GM12878 (cell line): ENCODE results near the gene TCEA2. TPM values are rescaled to one million over a fixed set of nuclear protein-coding genes. Genes with fewer than 3 reads are reported as not detected.

Source experiments
- ATAC-seq: fragments of 200-7000 bp; cut with Tn5 transposase; 3 replicates; pipeline ENCODE4 v1.9.1; 2020; ENCODE audit warnings: mild to moderate bottlenecking, moderate library complexity
- BruUV-seq: library from RNA; stranded (reverse); fragments of 400-500 nt; replicated peaks from 2 replicates; lab custom pipeline; 2021; lab: Mats Ljungman, UMichigan
- CTCF ChIA-PET: fragments of 300-600 bp; sonication (Branson Sonifier 250); formaldehyde crosslinking; extraction: SDS; loops from one replicate; lab custom pipeline; 2021; ENCODE audit warnings: inconsistent platforms; lab: Yijun Ruan, JAX
- POLR2A ChIA-PET: fragments of 350-600 bp; formaldehyde crosslinking; extraction: SDS; loops from one replicate; lab custom pipeline; 2021; ENCODE audit warnings: inconsistent platforms; lab: Charles Lee
- RAD21 ChIA-PET: fragments of 300-600 bp; sonication (Branson Sonifier 250); formaldehyde crosslinking; loops from one replicate; lab custom pipeline; 2023; ENCODE audit warnings: antibody characterized with exemption; ENCODE audit not compliant: unreplicated experiment; lab: Charles Lee
- SMC1A ChIA-PET: fragments of 300-600 bp; sonication (Branson Sonifier 250); formaldehyde crosslinking; loops from one replicate; lab custom pipeline; 2023; ENCODE audit not compliant: unreplicated experiment, uncharacterized antibody; lab: Charles Lee
- DNase-seq: peaks from one replicate; pipeline ENCODE4 v3.0.0-alpha.2; 2011; ENCODE audit warnings: low read depth, low spot score
- FAIRE-seq: peaks from 3 replicates; lab custom pipeline; 2011; peaks lifted over from hg19 to GRCh38; lab: Jason Lieb, UNC
- H2AFZ ChIP-seq: 2 replicates; pipeline ENCODE4 v1.6.0; 2011; ENCODE audit warnings: low read depth, low read length, control low read depth; ENCODE audit not compliant: control insufficient read depth
- H3K27ac ChIP-seq: 2 replicates; pipeline ENCODE4 v1.5.1; 2011; ENCODE audit warnings: control low read depth; ENCODE audit not compliant: control insufficient read depth, insufficient read depth
- H3K27me3 ChIP-seq, 2 experiments: replicated peaks in 1 of 2; 2 replicates each; pipeline versions ENCODE4 v1.6.0 to v1.6.1; 2011; ENCODE audit warnings: low read length in 1 of 2; ENCODE audit not compliant: control insufficient read depth in 2 of 2, insufficient read depth in 2 of 2
- H3K36me3 ChIP-seq, 2 experiments: 2 replicates each; pipeline ENCODE4 v1.5.1; 2011; ENCODE audit warnings: low read length in 1 of 2; ENCODE audit not compliant: control insufficient read depth in 2 of 2, insufficient read depth in 2 of 2
- H3K4me1 ChIP-seq: 2 replicates; pipeline ENCODE4 v1.6.1; 2011; ENCODE audit warnings: mild to moderate bottlenecking, low read length, moderate library complexity, mixed read lengths; ENCODE audit not compliant: control insufficient read depth, insufficient read depth
- H3K4me2 ChIP-seq: 2 replicates; pipeline ENCODE4 v1.6.0; 2011; ENCODE audit warnings: control low read depth; ENCODE audit not compliant: control insufficient read depth, insufficient read depth
- H3K4me3 ChIP-seq: fragments of 200-600 bp; sonication (generic); 2 replicates; pipeline ENCODE4 v1.5.1; 2016
- H3K79me2 ChIP-seq: 2 replicates; pipeline ENCODE4 v1.6.0; 2011; ENCODE audit warnings: low read length; ENCODE audit not compliant: control insufficient read depth, insufficient read depth
- H3K9ac ChIP-seq: 2 replicates; pipeline ENCODE4 v1.8.0; 2011; ENCODE audit warnings: low read length, control low read depth, mixed read lengths; ENCODE audit not compliant: control insufficient read depth, insufficient read depth
- H3K9me3 ChIP-seq: replicated peaks from 3 replicates; pipeline ENCODE4 v1.5.1; 2011; ENCODE audit warnings: mild to moderate bottlenecking, low read length; ENCODE audit not compliant: control insufficient read depth, insufficient read depth
- H4K20me1 ChIP-seq: 2 replicates; pipeline ENCODE4 v1.6.0; 2011; ENCODE audit not compliant: control insufficient read depth, insufficient read depth
- BMI1 ChIP-seq: fragments of 450-650 bp; IDR thresholded peaks from 2 replicates; pipeline ENCODE4 v1.6.1; 2016; ENCODE audit warnings: mild to moderate bottlenecking, moderate library complexity, borderline replicate concordance
- CBX3 ChIP-seq: fragments of 200-600 bp; sonication (generic); IDR thresholded peaks from 2 replicates; pipeline ENCODE4 v1.6.1; 2016; ENCODE audit warnings: low read depth, borderline replicate concordance
- EGR1 ChIP-seq, 2 experiments: IDR thresholded peaks; 1 replicate in 1 of 2; 2 replicates in 1 of 2; pipeline ENCODE4 v1.6.1; 2011 to 2012; ENCODE audit warnings: low read depth in 2 of 2, low read length in 2 of 2, borderline replicate concordance in 1 of 2, mild to moderate bottlenecking in 1 of 2, moderate library complexity in 1 of 2
- HCFC1 ChIP-seq: fragments of 150-350 bp; IDR thresholded peaks from 2 replicates; pipeline ENCODE4 v1.6.1; 2014; ENCODE audit warnings: low read length
- NR2F1 ChIP-seq: fragments of 450-650 bp; conservative IDR thresholded peaks from 2 replicates; pipeline ENCODE4 v1.6.1; 2017; ENCODE audit warnings: mild to moderate bottlenecking
- POLR2AphosphoS5 ChIP-seq: IDR thresholded peaks from 2 replicates; pipeline ENCODE4 v1.6.1; 2011; ENCODE audit warnings: mild to moderate bottlenecking, low read length, inconsistent platforms
- POU2F2 ChIP-seq: IDR thresholded peaks from 3 replicates; pipeline ENCODE4 v1.6.1; 2011; ENCODE audit warnings: low read depth, mild to moderate bottlenecking, low read length, borderline replicate concordance
- SMARCA5 ChIP-seq: fragments of 450-650 bp; IDR thresholded peaks from 2 replicates; pipeline ENCODE4 v1.6.1; 2017; ENCODE audit warnings: mild to moderate bottlenecking
- SPI1 ChIP-seq: IDR thresholded peaks from 2 replicates; pipeline ENCODE4 v1.6.1; 2011; ENCODE audit warnings: low read depth, mild to moderate bottlenecking, low read length, moderate library complexity, borderline replicate concordance; ENCODE audit not compliant: insufficient read depth
- ZNF622 ChIP-seq: fragments of 450-650 bp; IDR thresholded peaks from 2 replicates; pipeline ENCODE4 v1.6.1; 2017; ENCODE audit warnings: mild to moderate bottlenecking, inconsistent platforms
- ZZZ3 ChIP-seq: IDR thresholded peaks from 2 replicates; pipeline ENCODE4 v1.6.1; 2011; ENCODE audit warnings: low read depth; ENCODE audit not compliant: control insufficient read depth, insufficient read length
- WGBS: methylation state at CpG from one replicate; pipeline ENCODE4 v1.1.6; 2016; ENCODE audit warnings: low lambda C conversion rate; ENCODE audit not compliant: insufficient replicate concordance, insufficient coverage; ENCODE audit errors: missing lambda C conversion rate; 5-methylcytosine and 5-hydroxymethylcytosine counted together
- in situ Hi-C: fragments of 300-500 bp; cut with MboI; formaldehyde crosslinking; loops from 9 replicates; pipeline ENCODE4 v1.14.3; 2018; ENCODE audit warnings: mixed read lengths
- intact Hi-C: fragments of 100-400 bp; cut with micrococcal nuclease; formaldehyde crosslinking; loops from one replicate; pipeline ENCODE4 v1.14.2; 2022; ENCODE audit not compliant: unreplicated experiment
- polyA plus RNA-seq, 11 experiments: library from polyadenylated mRNA; depleted of rRNA in 4 of 11; unstranded in 6 of 11; stranded (reverse) in 5 of 11; fragments of >200 nt; fragmentation: Nextera tagmentation in 4 of 11; fragmentation: Illumina TruSeq in 1 of 11; extraction: Ambion mirVana in 4 of 11; extraction: Trizol in 1 of 11; gene quantifications; 1 replicate in 1 of 11; 2 replicates in 10 of 11; pipeline versions ENCODE4 v1.2.1 to v1.2.3, GENCODE V29; 2011 to 2016; ENCODE audit warnings: inconsistent platforms in 2 of 11, missing spikeins in 2 of 11, low read depth in 1 of 11
- total RNA-seq, 4 experiments: library from RNA; depleted of rRNA in 3 of 4; stranded (reverse); fragments of >200 nt in 3 of 4; fragmentation: Illumina TruSeq in 1 of 4; extraction: Trizol in 1 of 4; gene quantifications; 2 replicates each; pipeline versions ENCODE4 v1.2.1 to v1.2.3, GENCODE V29; 2013 to 2021
- TF ChIP-seq, protein P1 (sequence below): IDR thresholded peaks from 2 replicates; pipeline ENCODE4 v1.6.1; 2012; ENCODE audit warnings: low read depth, low read length, improper control_type of control experiment
- TF ChIP-seq, protein P2 (sequence below), 3 experiments: IDR thresholded peaks in 2 of 3; conservative IDR thresholded peaks in 1 of 3; 2 replicates each; pipeline ENCODE4 v1.5.1; 2011; ENCODE audit warnings: low read depth in 3 of 3, low read length in 3 of 3, mild to moderate bottlenecking in 3 of 3, control low read depth in 2 of 3, moderate library complexity in 2 of 3, inconsistent platforms in 1 of 3, mixed read lengths in 1 of 3; ENCODE audit not compliant: control insufficient read depth in 2 of 3, insufficient read depth in 1 of 3; ENCODE audit errors: extremely low read depth in 1 of 3

The TCEA2 gene
- total and polyA plus RNA-seq, 10 of the 15 experiments (the other 5 are each of a cell fraction or from before 2014, with no cell fraction given), result 3.4 to 42.5 (median 13.3) TPM

DNA sequence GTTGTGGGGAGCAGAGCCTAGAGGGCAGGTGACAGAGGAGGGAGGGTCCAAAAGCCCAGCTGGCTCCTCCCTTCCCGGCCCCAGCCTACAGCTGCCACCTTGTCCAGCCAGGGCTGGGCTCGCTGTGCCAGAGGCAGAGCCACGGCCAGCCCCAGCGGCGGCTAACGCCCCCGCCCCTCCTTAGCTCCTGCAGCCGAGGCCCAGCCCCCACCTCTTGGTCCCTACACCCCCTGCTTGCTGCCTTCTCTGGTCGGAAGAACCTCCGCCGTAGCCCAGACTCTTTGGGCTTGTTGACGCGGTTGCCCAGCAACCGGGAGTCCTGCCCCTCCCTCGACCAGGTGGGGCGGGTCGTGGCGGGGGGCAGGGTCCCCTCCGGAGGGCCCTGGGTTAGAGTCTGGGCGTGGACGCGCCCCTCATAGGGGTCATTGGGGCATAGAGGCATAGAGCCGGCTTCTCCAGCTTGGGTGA lies 21.7 kb downstream of the TCEA2 start:
- ChIA-PET POLR2A (interaction anchor here (2.4 kb wide), 1 partner anchor 36 kb away, joined by 12 read pairs; no protein-coding TSS in a partner anchor), RAD21 (interaction anchor here (1.9 to 6.7 kb wide), 3 partner anchors 15 to 35 kb away, joined by 7 to 67 read pairs (median 16); no protein-coding TSS in a partner anchor), CTCF (interaction anchor here (2.1 to 3.5 kb wide), 2 partner anchors 30 to 36 kb away, joined by 12 to 65 read pairs; no protein-coding TSS in a partner anchor), SMC1A (interaction anchor here (1.9 kb wide), 1 partner anchor 29 kb away, joined by 7 read pairs; no protein-coding TSS in a partner anchor)
- 25% methylated on average over 22 of the region's 23 CpGs for WGBS
- no peaks in the 10 kb centered on the region for H4K20me1 ChIP-seq
- no peak for TF ChIP-seq SPI1
- no peak overlapping the region for H3K4me3 ChIP-seq
- DNase-seq (no peak), ATAC-seq (no peak), FAIRE-seq (no peak)
- H3K9me3 ChIP-seq, result peaks cover 7% of the 10 kb centered on the region; the same call in 1 of the 3 replicates
- H3K9ac ChIP-seq, result no peak overlapping the region
- peaks cover 2 to 7% of the 10 kb centered on the region in 2 experiments; a peak in 2 of 4 replicates for H3K27me3 ChIP-seq
- peaks cover 10% of the 10 kb centered on the region for H3K4me1 ChIP-seq
- no TSS peak for BruUV-seq
- in situ Hi-C loops, result no loop called here
- intact Hi-C loops, result no loop called here
- no peak overlapping the region for H3K4me2 ChIP-seq
- no peaks in the 10 kb centered on the region for H3K79me2 ChIP-seq
- H2AFZ ChIP-seq, result no peak overlapping the region
- no peak overlapping the region for H3K27ac ChIP-seq
- no peaks in the 10 kb centered on the region for H3K36me3 ChIP-seq

GRCh38 chr20:64086801-64087200 lies 23.8 kb downstream of the TCEA2 start:
- RAD21 ChIA-PET, result no interaction called here
- in situ Hi-C loops (no loop called here), intact Hi-C loops (no loop called here)
- Histone ChIP-seq H3K4me2 (no peak overlapping the region), H3K36me3 (no peaks in the 10 kb centered on the region), H3K27ac (no peak overlapping the region), H3K9ac (no peak overlapping the region), H3K4me3 (no peak overlapping the region), H3K4me1 (peaks cover 7% of the 10 kb centered on the region), H3K9me3 (peaks cover 7% of the 10 kb centered on the region; the same call in 1 of the 3 replicates), H2AFZ (no peak overlapping the region), H4K20me1 (no peaks in the 10 kb centered on the region), H3K79me2 (no peaks in the 10 kb centered on the region), H3K27me3 (peaks cover 2 to 7% of the 10 kb centered on the region in 2 experiments; a peak in 2 of 4 replicates)
- BruUV-seq, result no TSS peak
- FAIRE-seq (no peak), ATAC-seq (no peak), DNase-seq (no peak)
- POLR2A ChIA-PET, result no interaction called here
- WGBS, result 56% methylated on average over 7 of the region's 11 CpGs
- CTCF ChIA-PET, result interaction anchor here (1.4 to 1.7 kb wide), 2 partner anchors 15 to 34 kb away, joined by 5 to 12 read pairs; no protein-coding TSS in a partner anchor
- SMC1A ChIA-PET, result interaction anchor here (0.7 to 2.4 kb wide), 2 partner anchors 16 to 34 kb away, joined by 4 to 10 read pairs; no protein-coding TSS in a partner anchor
- TF ChIP-seq, protein P1, sequence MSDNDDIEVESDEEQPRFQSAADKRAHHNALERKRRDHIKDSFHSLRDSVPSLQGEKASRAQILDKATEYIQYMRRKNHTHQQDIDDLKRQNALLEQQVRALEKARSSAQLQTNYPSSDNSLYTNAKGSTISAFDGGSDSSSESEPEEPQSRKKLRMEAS, result no peak
- no peak for TF ChIP-seq CBX3
- TF ChIP-seq POU2F2, result no peak
- no peak for TF ChIP-seq ZZZ3
- TF ChIP-seq POLR2AphosphoS5, result no peak
- no peak for TF ChIP-seq ZNF622
- no peak for TF ChIP-seq HCFC1
- TF ChIP-seq BMI1, result no peak
- TF ChIP-seq, protein P2, sequence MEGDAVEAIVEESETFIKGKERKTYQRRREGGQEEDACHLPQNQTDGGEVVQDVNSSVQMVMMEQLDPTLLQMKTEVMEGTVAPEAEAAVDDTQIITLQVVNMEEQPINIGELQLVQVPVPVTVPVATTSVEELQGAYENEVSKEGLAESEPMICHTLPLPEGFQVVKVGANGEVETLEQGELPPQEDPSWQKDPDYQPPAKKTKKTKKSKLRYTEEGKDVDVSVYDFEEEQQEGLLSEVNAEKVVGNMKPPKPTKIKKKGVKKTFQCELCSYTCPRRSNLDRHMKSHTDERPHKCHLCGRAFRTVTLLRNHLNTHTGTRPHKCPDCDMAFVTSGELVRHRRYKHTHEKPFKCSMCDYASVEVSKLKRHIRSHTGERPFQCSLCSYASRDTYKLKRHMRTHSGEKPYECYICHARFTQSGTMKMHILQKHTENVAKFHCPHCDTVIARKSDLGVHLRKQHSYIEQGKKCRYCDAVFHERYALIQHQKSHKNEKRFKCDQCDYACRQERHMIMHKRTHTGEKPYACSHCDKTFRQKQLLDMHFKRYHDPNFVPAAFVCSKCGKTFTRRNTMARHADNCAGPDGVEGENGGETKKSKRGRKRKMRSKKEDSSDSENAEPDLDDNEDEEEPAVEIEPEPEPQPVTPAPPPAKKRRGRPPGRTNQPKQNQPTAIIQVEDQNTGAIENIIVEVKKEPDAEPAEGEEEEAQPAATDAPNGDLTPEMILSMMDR (IDR thresholded peaks at IDR 0.05 in 2 of 3, conservative IDR thresholded peaks at IDR 0.05 in 1 of 3; ENCODE audit: control insufficient read depth in 2 of 3, extremely low read depth in 1 of 3, insufficient read depth in 1 of 3, low read depth in 3 of 3, low read length in 3 of 3), result no peak
- no peak for TF ChIP-seq SMARCA5
- no peak for TF ChIP-seq NR2F1
- no peak for TF ChIP-seq EGR1 (IDR thresholded peaks at IDR 0.05; ENCODE audit: borderline replicate concordance in 1 of 2, low read depth in 2 of 2, low read length in 2 of 2)
